A549 (cell line): ENCODE data around the gene EPHB1. TPM values are rescaled to one million over a fixed set of nuclear protein-coding genes. Genes with fewer than 3 reads are reported as not detected.

Experiments
- ATAC-seq, 2 experiments: fragments of 200-7000 bp in 1 of 2; fragments of >200 bp in 1 of 2; cut with Nextera tagmentation in 1 of 2; cut with Tn5 transposase in 1 of 2; 3 replicates each; pipeline versions ENCODE4 v1.8.0 to v1.9.1; 2018 to 2020; ENCODE audit warnings: mild to moderate bottlenecking in 1 of 2, moderate library complexity in 1 of 2
- CTCF ChIA-PET: fragments of 300-600 bp; sonication (Branson Sonifier 250); formaldehyde crosslinking; extraction: SDS; loops from one replicate; lab custom pipeline; 2021; ENCODE audit warnings: antibody characterized with exemption, inconsistent platforms; lab: Yijun Ruan, JAX
- POLR2A ChIA-PET: fragments of 350-600 bp; formaldehyde crosslinking; extraction: SDS; loops from one replicate; lab custom pipeline; 2021; ENCODE audit warnings: antibody characterized with exemption, inconsistent platforms; lab: Yijun Ruan, JAX
- DNase-seq, 2 experiments: peaks; one replicate each; pipeline versions ENCODE4 v3.0.0 to v3.0.0-alpha.2; 2011 to 2016; ENCODE audit warnings: low read depth in 1 of 2, low spot score in 1 of 2
- FAIRE-seq: peaks from 2 replicates; lab custom pipeline; 2011; peaks lifted over from hg19 to GRCh38; lab: Jason Lieb, UNC
- H3K27ac ChIP-seq, 2 experiments: fragments of >200 bp; sonication (Bioruptor Twin); formaldehyde crosslinking; 3 replicates each; pipeline ENCODE4 v1.5.1; 2016 to 2017
- H3K4me1 ChIP-seq: fragments of >200 bp; sonication (Bioruptor Twin); formaldehyde crosslinking; 3 replicates; pipeline ENCODE4 v1.6.1; 2016
- H3K4me2 ChIP-seq: fragments of >200 bp; sonication (Bioruptor Twin); formaldehyde crosslinking; 3 replicates; pipeline ENCODE4 v1.6.1; 2016
- H3K4me3 ChIP-seq: fragments of >200 bp; sonication (Bioruptor Twin); formaldehyde crosslinking; 3 replicates; pipeline ENCODE4 v1.5.1; 2016
- H3K9me3 ChIP-seq: fragments of >200 bp; sonication (Bioruptor Twin); formaldehyde crosslinking; 3 replicates; pipeline ENCODE4 v1.6.1; 2016
- ATOH8 ChIP-seq: fragments of 250-450 bp; sonication (Bioruptor Pico); IDR thresholded peaks from 2 replicates; pipeline ENCODE4 v1.5.0; 2020; ENCODE audit warnings: low read depth, mild to moderate bottlenecking, moderate library complexity
- CHD2 ChIP-seq: fragments of 150-350 bp; IDR thresholded peaks from 2 replicates; pipeline ENCODE4 v1.6.1; 2014; ENCODE audit warnings: low read length; ENCODE audit not compliant: partially characterized antibody
- CHD4 ChIP-seq: fragments of 200-600 bp; sonication (generic); IDR thresholded peaks from 2 replicates; pipeline ENCODE4 v1.6.1; 2016; ENCODE audit warnings: antibody characterized with exemption, mild to moderate bottlenecking, borderline replicate concordance
- E2F6 ChIP-seq: IDR thresholded peaks from 2 replicates; pipeline ENCODE4 v1.6.1; 2012; ENCODE audit warnings: low read depth, borderline replicate concordance
- EHF ChIP-seq: fragments of 250-450 bp; sonication (Bioruptor Pico); IDR thresholded peaks from 2 replicates; pipeline ENCODE4 v1.5.0; 2020; ENCODE audit warnings: mild to moderate bottlenecking
- FOSB ChIP-seq: fragments of 250-450 bp; sonication (Bioruptor Pico); IDR thresholded peaks from 2 replicates; pipeline ENCODE4 v1.5.0; 2020; ENCODE audit warnings: mild to moderate bottlenecking, moderate library complexity
- FOSL2 ChIP-seq, 2 experiments: fragments of 450-650 bp in 1 of 2; fragments of >200 bp in 1 of 2; sonication (Bioruptor Twin) in 1 of 2; formaldehyde crosslinking; IDR thresholded peaks; 2 replicates each; pipeline versions ENCODE4 v1.5.0 to v1.6.1; 2016 to 2020; ENCODE audit warnings: mild to moderate bottlenecking in 1 of 2, moderate library complexity in 1 of 2
- GATA3 ChIP-seq: IDR thresholded peaks from 2 replicates; pipeline ENCODE4 v1.6.1; 2012; ENCODE audit warnings: borderline replicate concordance
- HDAC2 ChIP-seq: fragments of 200-600 bp; sonication (generic); IDR thresholded peaks from 2 replicates; pipeline ENCODE4 v1.6.1; 2016
- HES2 ChIP-seq: fragments of >200 bp; sonication (Bioruptor Twin); formaldehyde crosslinking; IDR thresholded peaks from 2 replicates; pipeline ENCODE4 v1.6.1; 2016
- HOXB13 ChIP-seq: fragments of 250-450 bp; sonication (Bioruptor Pico); IDR thresholded peaks from 2 replicates; pipeline ENCODE4 v1.5.0; 2020; ENCODE audit warnings: low read depth, mild to moderate bottlenecking, moderate library complexity
- JUNB ChIP-seq: fragments of >200 bp; sonication (Bioruptor Twin); formaldehyde crosslinking; IDR thresholded peaks from 2 replicates; pipeline ENCODE4 v1.6.1; 2016
- MAZ ChIP-seq: fragments of 150-350 bp; IDR thresholded peaks from 2 replicates; pipeline ENCODE4 v1.6.1; 2014; ENCODE audit warnings: antibody characterized with exemption, low read depth, low read length, borderline replicate concordance
- NFE2L2 ChIP-seq: fragments of 150-350 bp; conservative IDR thresholded peaks from 2 replicates; pipeline ENCODE4 v1.6.1; 2014; ENCODE audit warnings: low read length
- NR3C1 ChIP-seq: fragments of >200 bp; sonication (Bioruptor Twin); formaldehyde crosslinking; IDR thresholded peaks from 3 replicates; pipeline ENCODE4 v1.6.1; 2017
- POLR2A ChIP-seq: IDR thresholded peaks from 2 replicates; pipeline ENCODE4 v1.6.1; 2012; ENCODE audit warnings: mild to moderate bottlenecking, low read length
- RCOR1 ChIP-seq: fragments of 150-350 bp; IDR thresholded peaks from 2 replicates; pipeline ENCODE4 v1.6.1; 2014; ENCODE audit warnings: antibody characterized with exemption, low read length, low read depth
- REST ChIP-seq: fragments of 200-600 bp; sonication (generic); IDR thresholded peaks from 2 replicates; pipeline ENCODE4 v1.6.1; 2016; ENCODE audit warnings: antibody characterized with exemption, mild to moderate bottlenecking, moderate library complexity
- RNF2 ChIP-seq: fragments of 200-600 bp; sonication (generic); IDR thresholded peaks from 2 replicates; pipeline ENCODE4 v1.6.1; 2016; ENCODE audit warnings: low read depth, mild to moderate bottlenecking, antibody characterized with exemption, moderate library complexity, borderline replicate concordance
- SMC3 ChIP-seq: fragments of >200 bp; sonication (Bioruptor Twin); formaldehyde crosslinking; IDR thresholded peaks from 3 replicates; pipeline ENCODE4 v1.6.1; 2018; ENCODE audit warnings: inconsistent platforms
- SREBF2 ChIP-seq: fragments of 450-650 bp; IDR thresholded peaks from 2 replicates; pipeline ENCODE4 v1.6.1; 2014; ENCODE audit warnings: mild to moderate bottlenecking, moderate library complexity
- TP53 ChIP-seq: fragments of 250-450 bp; sonication (Bioruptor Pico); IDR thresholded peaks from 2 replicates; pipeline ENCODE4 v1.5.0; 2021; ENCODE audit warnings: mild to moderate bottlenecking, moderate library complexity
- ZC3H11A ChIP-seq: fragments of 450-650 bp; IDR thresholded peaks from 2 replicates; pipeline ENCODE4 v1.6.1; 2014; ENCODE audit warnings: antibody characterized with exemption, mild to moderate bottlenecking
- WGBS: methylation state at CpG from one replicate; pipeline ENCODE4 v1.1.6; 2017; ENCODE audit errors: missing lambda C conversion rate; 5-methylcytosine and 5-hydroxymethylcytosine counted together
- polyA plus RNA-seq, 4 experiments: library from polyadenylated mRNA; depleted of rRNA in 3 of 4; stranded (reverse); fragments of >200 nt; fragmentation: RNase III in 1 of 4; extraction: RNeasy Plus Mini Kit Qiagen cat#74134 plus additional on column Dnase treatment in 1 of 4; gene quantifications; 2 replicates in 3 of 4; 3 replicates in 1 of 4; pipeline ENCODE4 v1.2.3, GENCODE V29; 2011 to 2017

EPHB1 gene
- polyA plus RNA-seq, 2 of the 4 experiments (the other 2 are of a cell fraction): 0.18 to 0.21 TPM

GRCh38 chr3:134801204-134801958 is 6.3 kb downstream of the EPHB1 start:
- DNase-seq: no peak

GRCh38 chr3:134802428-134803050 is 7.5 kb downstream of the EPHB1 start:
- Histone ChIP-seq H3K27ac (no peak overlapping the region), H3K4me3 (no peak overlapping the region), H3K4me1 (no peaks in the 10 kb centered on the region), H3K4me2 (no peak overlapping the region), H3K9me3 (no peaks in the 10 kb centered on the region)
- CTCF ChIA-PET: no interaction called here
- no peak for ATAC-seq
- no peak for FAIRE-seq
- POLR2A ChIA-PET: no interaction called here
- no peak for DNase-seq
- 33% methylated on average over 2 of the region's 2 CpGs for WGBS
- TF ChIP-seq POLR2A (no peak), RCOR1 (no peak), SMC3 (no peak), HDAC2 (no peak), FOSB (CRISPR knock-in tag) (no peak), CHD4 (no peak), RNF2 (no peak), ATOH8 (no peak), NFE2L2 (no peak), GATA3 (no peak), HOXB13 (no peak), SREBF2 (no peak), JUNB (no peak), TP53 (CRISPR knock-in tag) (no peak), NR3C1 (no peak), E2F6 (no peak)

More at GRCh38 chr3:134801204-134801958, 6.3 kb downstream of the EPHB1 start:
- TF ChIP-seq REST (no peak), FOSL2 (IDR thresholded peaks at IDR 0.05) (no peak), FOSL2 (CRISPR knock-in tag; IDR thresholded peaks at IDR 0.05) (no peak), GATA3 (no peak), MAZ (no peak), CHD2 (no peak), HES2 (no peak), ZC3H11A (no peak), SMC3 (no peak), EHF (CRISPR knock-in tag) (no peak)
- CTCF ChIA-PET: no interaction called here
- POLR2A ChIA-PET: no interaction called here
- Histone ChIP-seq H3K27ac (no peak overlapping the region), H3K4me2 (no peak overlapping the region), H3K9me3 (no peaks in the 10 kb centered on the region), H3K4me3 (no peak overlapping the region), H3K4me1 (no peaks in the 10 kb centered on the region)
- no peak for ATAC-seq
- FAIRE-seq: no peak
- WGBS: 3% methylated on average over 6 of the region's 6 CpGs
